Astrocyte (in vitro differentiated cells and primary cell): ENCODE results near the gene HOGA1. TPM values are rescaled to one million over a fixed set of nuclear protein-coding genes. Genes with fewer than 3 reads are reported as not detected.
"Not testable (repeated sequence)": the region's sequence is repeated elsewhere in the genome, so short reads cannot be mapped to it uniquely, and the experiment has no call there.

Experiments used
- DNase-seq: peaks from one replicate; pipeline ENCODE4 v3.0.0-alpha.2; 2010; ENCODE audit warnings: low read depth
- FAIRE-seq: peaks from 2 replicates; lab custom pipeline; 2011; peaks lifted over from hg19 to GRCh38; lab: Jason Lieb, UNC
- H2AFZ ChIP-seq: 2 replicates; pipeline ENCODE4 v1.6.0; 2012; ENCODE audit warnings: low read depth, low read length, inconsistent platforms
- H3K27ac ChIP-seq: 2 replicates; pipeline ENCODE4 v1.5.1; 2011; ENCODE audit warnings: low read depth, low read length, inconsistent platforms
- H3K27me3 ChIP-seq: 2 replicates; pipeline ENCODE4 v1.6.0; 2011; ENCODE audit warnings: low read length, inconsistent platforms; ENCODE audit not compliant: insufficient read depth
- H3K36me3 ChIP-seq: 2 replicates; pipeline ENCODE4 v1.5.1; 2011; ENCODE audit warnings: low read length, inconsistent platforms; ENCODE audit not compliant: insufficient read depth
- H3K4me1 ChIP-seq: 2 replicates; pipeline ENCODE4 v1.5.1; 2011; ENCODE audit warnings: low read length, inconsistent platforms; ENCODE audit not compliant: insufficient read depth
- H3K4me2 ChIP-seq: 2 replicates; pipeline ENCODE4 v1.6.0; 2012; ENCODE audit warnings: low read length, inconsistent platforms
- H3K4me3 ChIP-seq: 2 replicates; pipeline ENCODE4 v1.5.1; 2011; ENCODE audit warnings: low read depth, mild to moderate bottlenecking, low read length, inconsistent platforms; ENCODE audit not compliant: insufficient read depth
- H3K79me2 ChIP-seq: 2 replicates; pipeline ENCODE4 v1.6.0; 2012; ENCODE audit warnings: mild to moderate bottlenecking, low read length, inconsistent platforms; ENCODE audit not compliant: insufficient read depth
- H3K9ac ChIP-seq: 2 replicates; pipeline ENCODE4 v1.6.0; 2012; ENCODE audit warnings: mild to moderate bottlenecking, low read length, inconsistent platforms
- H3K9me3 ChIP-seq: 2 replicates; pipeline ENCODE4 v1.5.1; 2012; ENCODE audit warnings: low read depth, mild to moderate bottlenecking, low read length, inconsistent platforms; ENCODE audit not compliant: insufficient read depth
- H4K20me1 ChIP-seq: 2 replicates; pipeline ENCODE4 v1.6.0; 2012; ENCODE audit warnings: low read length, inconsistent platforms; ENCODE audit not compliant: insufficient read depth
- H3K27ac Mint-ChIP-seq: one replicate; pipeline ENCODE4 v1.8.0; 2021; ENCODE audit warnings: mild to moderate bottlenecking, mixed read lengths; ENCODE audit not compliant: unreplicated experiment
- H3K27me3 Mint-ChIP-seq: one replicate; pipeline ENCODE4 v1.8.0; 2021; ENCODE audit warnings: low read depth, mixed read lengths; ENCODE audit not compliant: unreplicated experiment
- H3K36me3 Mint-ChIP-seq: one replicate; pipeline ENCODE4 v1.8.0; 2021; ENCODE audit warnings: low read depth, mixed read lengths; ENCODE audit not compliant: unreplicated experiment
- H3K4me1 Mint-ChIP-seq: one replicate; pipeline ENCODE4 v1.8.0; 2021; ENCODE audit warnings: low read depth, mixed read lengths; ENCODE audit not compliant: unreplicated experiment
- H3K4me3 Mint-ChIP-seq: one replicate; pipeline ENCODE4 v1.8.0; 2021; ENCODE audit warnings: mild to moderate bottlenecking, moderate library complexity, mixed read lengths; ENCODE audit not compliant: unreplicated experiment
- H3K9me3 Mint-ChIP-seq: one replicate; pipeline ENCODE4 v1.8.0; 2021; ENCODE audit warnings: mild to moderate bottlenecking, mixed read lengths; ENCODE audit not compliant: unreplicated experiment
- EZH2 ChIP-seq: IDR thresholded peaks from 2 replicates; pipeline ENCODE4 v1.6.1; 2012; ENCODE audit warnings: mild to moderate bottlenecking, low read length, inconsistent platforms; ENCODE audit not compliant: insufficient read depth
- total RNA-seq: library from RNA; stranded (reverse); gene quantifications from 2 replicates; pipeline ENCODE4 v1.2.1, GENCODE V29; 2021
- TF ChIP-seq, protein P1 (sequence below): IDR thresholded peaks from 2 replicates; pipeline ENCODE4 v1.5.1; 2011; ENCODE audit warnings: low read depth, mild to moderate bottlenecking, inconsistent platforms, low read length, moderate library complexity; ENCODE audit not compliant: insufficient read depth

The HOGA1 gene
- total RNA-seq, 1 donor from 2014 or later: 0.23 TPM

DNA sequence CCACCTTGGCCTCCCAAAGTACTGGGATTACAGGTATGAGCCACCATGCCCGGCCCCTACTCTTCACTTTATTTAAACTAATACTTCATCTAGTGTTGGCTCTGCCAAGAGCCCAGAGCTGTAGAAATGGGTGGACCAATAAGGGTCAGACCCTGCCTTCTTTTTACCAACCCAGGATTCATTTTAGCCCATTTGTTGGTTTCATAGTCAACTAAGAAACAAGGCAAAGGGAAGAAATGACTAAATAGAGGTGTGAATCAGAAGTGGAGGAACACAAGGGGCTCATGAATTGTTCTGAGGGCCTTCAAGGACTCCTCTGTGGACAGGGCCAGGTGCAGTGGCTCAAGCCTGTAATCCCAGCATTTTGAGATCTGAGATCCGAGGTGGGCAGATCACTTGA lies 10.5 kb upstream of the HOGA1 start:
- DNase-seq (no peak), FAIRE-seq (no peak)
- no peak overlapping the region for H3K27ac ChIP-seq
- H3K9me3 ChIP-seq: no peaks in the 10 kb centered on the region
- no peaks in the 10 kb centered on the region for H3K27me3 ChIP-seq
- H3K27me3 Mint-ChIP-seq: no peaks in the 10 kb centered on the region
- no peak overlapping the region for H3K4me3 ChIP-seq
- no peaks in the 10 kb centered on the region for H3K79me2 ChIP-seq
- peaks cover 21% of the 10 kb centered on the region for H4K20me1 ChIP-seq
- TF ChIP-seq, protein P1, sequence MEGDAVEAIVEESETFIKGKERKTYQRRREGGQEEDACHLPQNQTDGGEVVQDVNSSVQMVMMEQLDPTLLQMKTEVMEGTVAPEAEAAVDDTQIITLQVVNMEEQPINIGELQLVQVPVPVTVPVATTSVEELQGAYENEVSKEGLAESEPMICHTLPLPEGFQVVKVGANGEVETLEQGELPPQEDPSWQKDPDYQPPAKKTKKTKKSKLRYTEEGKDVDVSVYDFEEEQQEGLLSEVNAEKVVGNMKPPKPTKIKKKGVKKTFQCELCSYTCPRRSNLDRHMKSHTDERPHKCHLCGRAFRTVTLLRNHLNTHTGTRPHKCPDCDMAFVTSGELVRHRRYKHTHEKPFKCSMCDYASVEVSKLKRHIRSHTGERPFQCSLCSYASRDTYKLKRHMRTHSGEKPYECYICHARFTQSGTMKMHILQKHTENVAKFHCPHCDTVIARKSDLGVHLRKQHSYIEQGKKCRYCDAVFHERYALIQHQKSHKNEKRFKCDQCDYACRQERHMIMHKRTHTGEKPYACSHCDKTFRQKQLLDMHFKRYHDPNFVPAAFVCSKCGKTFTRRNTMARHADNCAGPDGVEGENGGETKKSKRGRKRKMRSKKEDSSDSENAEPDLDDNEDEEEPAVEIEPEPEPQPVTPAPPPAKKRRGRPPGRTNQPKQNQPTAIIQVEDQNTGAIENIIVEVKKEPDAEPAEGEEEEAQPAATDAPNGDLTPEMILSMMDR: no peak
- TF ChIP-seq EZH2: no peak
- peaks cover 2% of the 10 kb centered on the region for H3K9me3 Mint-ChIP-seq
- no peak overlapping the region for H3K4me2 ChIP-seq
- H3K36me3 ChIP-seq: peaks cover 6% of the 10 kb centered on the region
- peaks cover 7% of the 10 kb centered on the region for H3K4me1 ChIP-seq
- peaks cover 5% of the 10 kb centered on the region for H3K36me3 Mint-ChIP-seq
- no peak overlapping the region for H3K9ac ChIP-seq
- no peak overlapping the region for H3K27ac Mint-ChIP-seq
- no peak overlapping the region for H3K4me3 Mint-ChIP-seq
- no peak overlapping the region for H2AFZ ChIP-seq
- peaks cover 26% of the 10 kb centered on the region for H3K4me1 Mint-ChIP-seq

GRCh38 chr10:97574374-97575126 lies 9.6 kb upstream of the HOGA1 start:
- peak; percentile 41 for DNase-seq
- peak overlapping the region; percentile 62 for H3K4me3 Mint-ChIP-seq
- Histone ChIP-seq H2AFZ (no peak overlapping the region), H4K20me1 (peaks cover 21% of the 10 kb centered on the region), H3K79me2 (no peaks in the 10 kb centered on the region), H3K27me3 (no peaks in the 10 kb centered on the region), H3K4me3 (no peak overlapping the region), H3K9me3 (no peaks in the 10 kb centered on the region), H3K36me3 (no peaks in the 10 kb centered on the region), H3K4me2 (peak overlapping the region; percentile 15), H3K4me1 (peaks cover 7% of the 10 kb centered on the region), H3K27ac (no peak overlapping the region), H3K9ac (no peak overlapping the region)
- H3K27ac Mint-ChIP-seq: peak overlapping the region; percentile 73
- H3K27me3 Mint-ChIP-seq: no peaks in the 10 kb centered on the region
- H3K36me3 Mint-ChIP-seq: peaks cover 5% of the 10 kb centered on the region
- TF ChIP-seq, protein P1: no peak
- no peak for TF ChIP-seq EZH2
- H3K9me3 Mint-ChIP-seq: peaks cover 2% of the 10 kb centered on the region
- FAIRE-seq: peak; percentile 88
- peaks cover 26% of the 10 kb centered on the region for H3K4me1 Mint-ChIP-seq

DNA sequence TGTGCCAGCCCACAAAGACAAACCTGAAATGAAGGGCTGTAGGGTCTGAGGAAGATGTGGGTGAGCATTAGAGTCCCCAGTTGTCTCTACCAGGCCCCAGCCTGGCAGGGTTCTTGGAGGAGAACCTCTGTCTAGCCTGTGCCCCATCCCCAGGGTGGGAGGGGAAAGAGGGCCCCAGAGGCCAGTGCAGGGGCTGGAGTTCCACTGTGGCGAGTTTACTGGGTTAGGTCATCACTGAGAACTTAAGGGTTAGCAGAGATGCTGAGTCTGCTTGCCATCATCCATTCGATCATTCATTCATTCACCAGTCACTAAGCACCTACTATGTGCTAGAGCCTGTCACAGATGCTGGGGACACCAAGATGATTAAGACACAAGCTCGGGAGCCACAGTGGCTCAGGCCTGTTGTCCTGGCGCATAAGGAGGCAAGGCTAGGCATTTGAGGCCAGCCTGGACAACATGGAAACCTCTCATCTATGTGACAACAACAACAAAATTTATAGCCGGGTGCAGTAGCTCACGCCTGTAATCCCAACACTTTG lies 9.0 kb upstream of the HOGA1 start:
- H3K36me3 ChIP-seq: no peaks in the 10 kb centered on the region
- H3K27me3 ChIP-seq: no peaks in the 10 kb centered on the region
- peaks cover 2% of the 10 kb centered on the region for H3K9me3 Mint-ChIP-seq
- H3K4me1 ChIP-seq: peaks cover 7% of the 10 kb centered on the region
- TF ChIP-seq, protein P1: no peak
- no peak for TF ChIP-seq EZH2
- FAIRE-seq (no peak), DNase-seq (no peak)
- no peaks in the 10 kb centered on the region for H3K79me2 ChIP-seq
- H3K27ac ChIP-seq: no peak overlapping the region
- H4K20me1 ChIP-seq: peaks cover 21% of the 10 kb centered on the region
- peaks cover 5% of the 10 kb centered on the region for H3K36me3 Mint-ChIP-seq
- peak overlapping the region; percentile 15 for H3K4me2 ChIP-seq
- H3K27me3 Mint-ChIP-seq: no peaks in the 10 kb centered on the region
- H3K9ac ChIP-seq: no peak overlapping the region
- H3K4me3 ChIP-seq: no peak overlapping the region
- H3K27ac Mint-ChIP-seq: peak overlapping the region; percentile 62
- H2AFZ ChIP-seq: no peak overlapping the region
- peak overlapping the region; percentile 54 for H3K4me3 Mint-ChIP-seq
- H3K4me1 Mint-ChIP-seq: peaks cover 26% of the 10 kb centered on the region
- no peaks in the 10 kb centered on the region for H3K9me3 ChIP-seq

- not testable (repeated sequence) for H3K9me3 Mint-ChIP-seq, H3K9ac ChIP-seq, H3K9me3 ChIP-seq, H3K27ac ChIP-seq, H3K36me3 Mint-ChIP-seq, H3K36me3 ChIP-seq, H3K4me3 Mint-ChIP-seq, DNase-seq, FAIRE-seq, H3K79me2 ChIP-seq, H3K27me3 Mint-ChIP-seq, H3K4me2 ChIP-seq, H3K27me3 ChIP-seq, H2AFZ ChIP-seq, H3K4me3 ChIP-seq, H3K4me1 ChIP-seq
- H4K20me1 ChIP-seq: peaks cover 17% of the 10 kb centered on the region
- Mint-ChIP-seq H3K27ac (peak overlapping the region; percentile 47), H3K4me1 (peaks cover 26% of the 10 kb centered on the region)
Observed at GRCh38 chr10:97576487-97576886, 7.7 kb upstream of the HOGA1 start.
